Measurements from ENCODE around the gene MCC.

DNA sequence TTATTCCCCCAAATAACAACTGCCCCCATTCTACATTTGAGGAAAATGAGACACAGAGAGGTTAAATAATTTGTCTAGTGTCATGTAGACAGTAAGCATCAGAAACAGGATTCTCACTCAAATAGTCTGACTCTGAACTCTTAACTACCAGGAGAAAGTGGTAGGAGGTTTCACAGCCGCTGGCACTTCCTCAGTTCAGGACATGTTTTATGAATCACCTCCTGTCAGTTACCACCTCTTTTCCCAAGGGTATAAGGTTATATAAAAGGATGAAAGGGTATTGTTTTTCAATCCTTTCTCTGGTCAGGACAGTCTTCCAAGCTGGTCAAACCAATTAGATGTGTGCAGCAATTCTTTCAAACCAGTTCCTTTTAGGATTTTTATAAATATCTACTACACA, 105.5 kb downstream of the MCC start:
- TF ChIP-seq, protein P1, sequence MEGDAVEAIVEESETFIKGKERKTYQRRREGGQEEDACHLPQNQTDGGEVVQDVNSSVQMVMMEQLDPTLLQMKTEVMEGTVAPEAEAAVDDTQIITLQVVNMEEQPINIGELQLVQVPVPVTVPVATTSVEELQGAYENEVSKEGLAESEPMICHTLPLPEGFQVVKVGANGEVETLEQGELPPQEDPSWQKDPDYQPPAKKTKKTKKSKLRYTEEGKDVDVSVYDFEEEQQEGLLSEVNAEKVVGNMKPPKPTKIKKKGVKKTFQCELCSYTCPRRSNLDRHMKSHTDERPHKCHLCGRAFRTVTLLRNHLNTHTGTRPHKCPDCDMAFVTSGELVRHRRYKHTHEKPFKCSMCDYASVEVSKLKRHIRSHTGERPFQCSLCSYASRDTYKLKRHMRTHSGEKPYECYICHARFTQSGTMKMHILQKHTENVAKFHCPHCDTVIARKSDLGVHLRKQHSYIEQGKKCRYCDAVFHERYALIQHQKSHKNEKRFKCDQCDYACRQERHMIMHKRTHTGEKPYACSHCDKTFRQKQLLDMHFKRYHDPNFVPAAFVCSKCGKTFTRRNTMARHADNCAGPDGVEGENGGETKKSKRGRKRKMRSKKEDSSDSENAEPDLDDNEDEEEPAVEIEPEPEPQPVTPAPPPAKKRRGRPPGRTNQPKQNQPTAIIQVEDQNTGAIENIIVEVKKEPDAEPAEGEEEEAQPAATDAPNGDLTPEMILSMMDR (conservative IDR thresholded peaks at IDR 0.05 in 1 of 2, IDR thresholded peaks at IDR 0.05 in 1 of 2; ENCODE audit: low read depth in 1 of 2, low read length in 2 of 2): no peak
- no peak for TF ChIP-seq EZH2 (IDR thresholded peaks at IDR 0.05; ENCODE audit: low read length, missing control alignments)
